ENCODE results near the gene PRDM16.

Gene PRDM16

DNA sequence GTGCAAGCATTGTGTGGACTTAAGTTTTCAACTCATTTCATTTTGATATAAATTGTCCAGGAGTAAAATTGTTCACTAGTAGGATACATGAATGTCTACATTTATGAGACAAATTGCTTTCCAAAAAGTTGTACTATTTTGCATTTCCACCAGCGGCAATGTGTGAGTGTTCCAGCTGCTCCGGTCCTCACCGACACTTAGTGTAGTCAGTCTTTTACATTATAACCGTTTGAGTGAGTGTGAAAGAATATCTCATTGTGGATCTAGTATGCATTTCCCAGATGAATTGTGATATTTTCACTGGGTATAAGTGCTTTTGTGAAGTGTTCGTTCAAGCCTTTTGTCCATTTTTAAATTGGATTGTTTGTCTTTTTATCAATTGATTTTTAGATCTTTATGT is 274.0 kb downstream of the PRDM16 start:
- DNase-seq, result no peak

DNA sequence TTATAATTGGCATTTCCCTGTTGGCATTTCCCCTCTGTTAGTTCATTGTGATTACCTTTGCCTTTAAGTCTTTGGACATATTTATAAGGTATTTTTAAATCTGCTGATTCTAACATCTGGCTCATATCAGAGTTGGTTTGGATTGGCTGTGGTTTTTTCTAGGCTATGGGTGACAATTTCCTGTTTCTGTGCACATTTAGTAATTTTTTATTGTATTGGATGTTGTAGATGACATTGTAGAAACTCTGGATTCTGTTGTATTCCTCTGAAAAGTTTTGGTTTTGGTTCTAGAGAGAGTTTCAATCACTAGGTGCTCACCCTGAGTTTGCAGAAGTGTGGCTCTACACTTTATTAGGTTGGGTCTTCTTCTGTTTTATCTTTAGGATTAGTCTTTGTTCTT is 275.4 kb downstream of the PRDM16 start:
- DNase-seq, result no peak

DNA sequence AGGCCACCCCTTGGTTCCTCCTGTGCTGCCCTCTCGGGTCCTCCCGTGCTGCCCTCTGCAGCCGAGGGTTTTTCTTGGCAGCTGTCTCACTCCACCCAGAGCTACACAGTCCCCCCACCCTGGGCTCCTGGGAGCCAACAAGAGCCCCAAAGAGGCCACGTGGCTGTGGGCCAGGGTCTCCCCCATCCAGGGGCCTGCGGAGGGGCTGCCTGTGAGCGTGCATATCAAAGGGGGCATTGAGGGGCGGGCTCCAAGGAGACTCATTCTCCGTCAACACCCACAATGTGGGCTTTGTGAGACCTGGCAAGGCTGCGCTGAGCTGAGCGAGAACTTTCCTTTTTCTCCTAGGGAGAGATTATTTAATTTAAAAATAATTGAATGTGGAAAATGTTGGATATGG is 276.8 kb downstream of the PRDM16 start:
- peak in 1 of 14 donors; percentile 19 for DNase-seq

DNA sequence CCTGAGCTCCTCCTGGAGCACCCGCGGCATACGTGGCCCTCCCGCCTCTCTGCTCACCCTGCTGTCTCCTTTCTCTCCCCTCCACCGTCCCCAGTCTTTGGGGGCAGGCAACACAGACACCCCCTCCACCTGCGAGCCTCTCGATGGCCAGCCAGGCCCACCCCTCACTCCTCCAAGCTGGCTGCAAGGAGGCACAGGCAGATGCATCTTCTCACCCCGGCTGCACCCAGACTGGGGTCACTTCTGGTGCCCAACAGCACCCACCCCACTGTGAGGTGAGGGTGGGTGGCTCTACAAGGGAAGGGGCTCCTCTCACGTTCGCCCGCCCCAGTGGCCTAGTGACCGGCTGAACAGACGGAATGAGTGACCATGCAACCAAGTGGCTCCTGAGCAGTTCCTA is 277.5 kb downstream of the PRDM16 start:
- DNase-seq, result no peak

DNA sequence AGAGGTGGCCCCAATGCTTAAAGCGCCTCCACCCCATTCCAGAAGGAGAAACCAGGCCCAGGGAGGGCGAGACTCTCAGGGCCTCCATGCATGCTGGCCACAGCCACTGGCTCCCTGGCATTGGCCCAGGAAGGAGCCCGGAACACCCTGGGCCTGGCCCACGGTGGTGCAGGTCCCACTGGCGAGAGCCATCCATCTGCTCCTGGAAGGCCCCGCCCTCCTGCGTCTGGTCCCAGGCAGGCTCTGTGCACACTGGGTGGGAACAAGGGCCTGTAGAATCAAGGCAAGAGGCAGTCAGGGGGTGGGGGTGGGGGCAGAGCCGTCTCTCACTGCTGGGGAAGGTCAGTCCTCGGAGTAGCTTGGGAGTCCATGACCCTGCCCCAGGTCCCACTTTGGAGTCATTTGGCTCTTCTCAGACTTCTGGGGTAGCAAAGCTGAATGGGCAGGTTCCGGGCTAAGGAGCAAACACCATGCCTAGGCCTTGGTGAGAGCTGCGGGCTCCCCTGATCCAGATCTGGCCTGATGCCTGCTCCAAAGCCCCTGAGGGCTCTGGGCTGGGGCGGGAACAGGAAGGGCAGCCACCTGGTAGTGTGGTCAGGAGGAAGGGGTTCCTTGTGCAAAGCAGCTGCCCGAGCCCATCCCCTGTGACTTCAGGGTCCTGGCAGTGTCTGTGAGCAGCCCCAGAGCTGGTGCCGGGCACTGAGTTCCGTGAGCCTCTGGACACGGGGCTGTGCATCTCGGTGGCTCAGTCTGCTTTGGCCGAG is 278.4 kb downstream of the PRDM16 start:
- peak in 2 of 14 donors; percentile 36 to 47 for DNase-seq

DNA sequence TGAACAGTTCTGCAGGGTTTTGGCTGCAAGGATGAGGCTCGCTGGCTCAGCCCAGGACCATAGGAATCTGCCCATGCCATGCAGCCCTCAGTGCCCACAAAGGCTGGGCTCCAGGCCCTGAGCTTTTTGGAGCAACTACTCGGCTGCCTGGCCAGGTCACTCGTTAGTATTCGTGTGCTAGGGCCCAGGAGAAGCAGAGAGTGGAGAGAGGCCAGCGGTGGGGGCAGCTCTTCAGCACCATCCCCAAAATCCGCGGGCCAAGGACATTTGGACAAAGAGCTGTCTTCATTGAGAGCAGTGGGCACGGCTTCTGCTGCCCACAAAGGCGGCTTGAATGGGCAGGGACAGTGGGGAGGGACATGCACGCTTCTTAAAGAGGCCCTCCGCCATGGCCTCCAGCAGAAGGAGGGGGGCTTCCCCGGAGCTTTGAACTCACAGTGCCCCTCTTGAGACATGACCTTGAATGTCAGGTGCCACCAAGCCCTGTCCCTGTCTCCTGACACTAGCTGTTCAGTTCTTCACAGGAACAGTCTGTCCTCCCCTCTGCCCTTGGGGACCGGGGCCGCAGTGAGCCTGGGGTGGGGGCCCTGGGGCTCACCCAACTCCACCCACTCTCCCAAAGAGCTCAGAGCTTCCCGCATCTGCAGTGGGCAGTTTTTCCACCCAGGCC is 279.3 kb downstream of the PRDM16 start:
- DNase-seq, result peak in 12 of 14 donors; percentile 34 to 86 (median 58)

DNA sequence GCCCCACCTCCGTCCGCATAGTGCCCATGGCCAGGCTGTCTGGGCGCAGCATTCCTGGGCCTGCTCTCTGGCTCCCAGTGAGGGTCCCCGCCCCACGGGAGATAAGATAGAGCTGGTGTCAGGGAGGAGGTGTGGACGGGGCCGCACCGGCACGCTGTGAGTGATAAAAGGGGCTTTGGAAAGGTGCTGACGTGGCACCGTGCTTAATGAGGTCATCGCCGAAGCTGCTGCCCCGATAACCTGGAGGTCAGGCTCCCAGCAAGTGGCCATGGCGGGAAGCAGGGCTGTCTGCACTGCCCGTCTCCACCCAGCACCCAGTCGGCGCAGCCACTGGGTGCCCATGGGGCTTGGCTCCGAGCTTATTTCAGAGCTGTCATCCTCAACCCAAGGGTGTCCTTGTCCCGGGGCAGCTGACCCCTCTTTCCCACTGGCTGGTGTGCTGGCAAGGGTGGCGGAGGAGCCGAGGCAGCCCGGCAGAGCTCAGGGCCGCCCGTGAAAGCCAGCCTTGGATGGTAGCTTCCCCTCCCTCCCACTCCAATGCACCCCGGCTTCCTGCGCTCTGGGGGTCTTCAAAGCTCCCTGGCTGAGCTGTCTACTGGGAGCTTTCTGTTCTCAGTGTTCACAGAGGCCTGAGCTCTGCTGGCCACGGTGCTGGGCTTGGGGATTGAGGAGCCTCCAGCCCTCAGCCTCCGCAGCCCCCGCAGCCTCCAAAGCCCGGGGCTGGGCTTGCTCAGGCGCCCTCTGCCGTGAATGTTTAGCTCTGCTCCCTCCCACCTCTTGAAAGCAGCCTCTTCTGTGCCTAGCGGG is 280.4 kb downstream of the PRDM16 start:
- DNase-seq, result no peak

DNA sequence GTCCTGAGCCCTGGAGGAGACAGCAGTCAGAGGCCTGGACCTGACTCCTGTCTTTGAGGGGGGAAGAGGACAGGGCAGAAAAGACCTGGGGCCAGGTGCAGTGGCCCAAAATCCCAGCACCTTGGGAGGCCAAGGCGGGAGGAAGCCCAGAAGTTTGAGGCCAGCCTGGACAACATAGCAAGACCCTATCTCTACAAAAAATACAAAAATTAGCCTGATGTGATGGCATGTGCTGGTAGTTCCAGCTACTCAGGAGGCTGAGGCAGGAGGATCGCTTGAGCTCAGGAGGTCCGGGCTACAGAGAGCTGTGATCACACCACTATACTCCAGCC is 280.9 kb downstream of the PRDM16 start:
- no peak for DNase-seq

DNA sequence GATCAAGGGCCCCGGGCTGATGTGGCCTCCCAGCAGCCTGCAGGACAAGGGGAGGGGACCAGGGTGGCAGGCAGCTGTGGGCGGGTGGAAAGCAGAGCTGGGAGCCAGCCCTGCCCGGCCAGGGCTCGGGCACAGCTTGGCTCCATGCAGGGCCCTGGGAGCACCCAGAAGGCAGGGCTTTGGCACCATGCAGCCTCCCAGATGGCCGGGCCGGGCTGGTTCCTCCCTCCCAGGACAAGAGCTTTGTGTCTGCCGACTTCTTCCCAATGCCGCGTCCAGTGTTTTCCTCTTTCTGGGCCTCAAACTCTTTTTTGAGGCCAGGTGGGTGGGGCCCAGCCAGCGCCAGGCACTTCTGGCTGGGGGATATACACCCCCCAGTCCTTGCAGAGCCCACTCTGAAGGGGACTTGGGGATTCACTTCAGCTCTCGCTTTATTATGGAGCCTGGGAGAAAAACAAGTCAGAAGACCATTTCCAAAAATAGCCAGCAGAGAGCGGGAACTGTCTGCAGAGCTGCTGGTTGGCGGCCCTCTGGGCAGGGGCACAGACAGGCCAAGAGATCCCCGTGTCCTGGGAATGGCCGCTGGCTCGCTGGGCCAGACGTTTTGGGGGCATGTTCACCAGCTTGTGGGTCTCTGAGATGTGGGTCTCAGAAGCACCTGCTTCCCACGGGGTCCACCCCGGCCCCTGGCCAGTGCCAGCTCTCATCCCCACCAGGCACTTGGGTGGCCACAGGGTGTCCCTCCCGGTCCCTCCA is 281.7 kb downstream of the PRDM16 start:
- DNase-seq, result peak in 13 of 14 donors; percentile 20 to 86 (median 66)

DNA sequence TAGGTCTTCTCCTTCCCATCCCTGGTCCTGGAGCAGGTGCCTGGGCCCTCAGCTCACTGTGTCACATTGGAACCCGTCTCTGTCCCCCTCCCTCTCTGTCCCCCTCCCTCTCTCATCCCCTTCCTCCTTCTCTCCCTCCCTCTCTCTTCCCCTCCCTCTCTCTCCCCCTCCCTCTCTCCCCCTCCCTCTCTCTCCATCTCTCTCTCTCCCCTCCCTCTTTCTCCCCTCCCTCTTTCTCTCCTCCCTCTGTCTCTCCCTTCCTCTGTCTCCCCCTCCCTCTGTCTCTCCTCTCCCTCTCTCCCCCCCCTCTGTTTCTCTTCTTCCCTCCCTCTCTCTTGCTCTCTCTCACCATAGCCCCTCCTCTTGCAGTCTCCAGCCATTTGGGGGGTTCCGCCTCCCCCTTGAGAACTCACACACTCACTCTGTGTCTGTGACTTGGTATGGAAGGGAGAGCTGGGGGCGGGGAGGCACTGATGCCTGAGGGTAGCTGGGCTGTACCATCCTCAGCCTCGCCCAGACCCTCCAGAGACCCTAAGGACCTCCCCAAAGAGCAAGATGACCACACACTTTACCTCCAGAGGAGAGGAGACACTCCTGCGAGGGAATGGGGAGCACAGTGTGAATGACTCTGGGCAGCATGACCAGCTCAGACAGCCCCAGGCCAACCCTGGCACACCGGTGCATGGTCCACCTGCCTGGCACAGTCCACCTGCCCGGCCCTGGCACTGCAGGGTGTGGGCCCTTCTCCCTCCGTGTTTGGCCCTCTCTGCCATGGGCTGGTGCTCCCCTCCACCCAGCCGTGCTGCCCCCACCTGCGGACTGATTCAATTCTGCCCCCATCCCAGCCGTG is 282.7 kb downstream of the PRDM16 start:
- no peak for DNase-seq

DNA sequence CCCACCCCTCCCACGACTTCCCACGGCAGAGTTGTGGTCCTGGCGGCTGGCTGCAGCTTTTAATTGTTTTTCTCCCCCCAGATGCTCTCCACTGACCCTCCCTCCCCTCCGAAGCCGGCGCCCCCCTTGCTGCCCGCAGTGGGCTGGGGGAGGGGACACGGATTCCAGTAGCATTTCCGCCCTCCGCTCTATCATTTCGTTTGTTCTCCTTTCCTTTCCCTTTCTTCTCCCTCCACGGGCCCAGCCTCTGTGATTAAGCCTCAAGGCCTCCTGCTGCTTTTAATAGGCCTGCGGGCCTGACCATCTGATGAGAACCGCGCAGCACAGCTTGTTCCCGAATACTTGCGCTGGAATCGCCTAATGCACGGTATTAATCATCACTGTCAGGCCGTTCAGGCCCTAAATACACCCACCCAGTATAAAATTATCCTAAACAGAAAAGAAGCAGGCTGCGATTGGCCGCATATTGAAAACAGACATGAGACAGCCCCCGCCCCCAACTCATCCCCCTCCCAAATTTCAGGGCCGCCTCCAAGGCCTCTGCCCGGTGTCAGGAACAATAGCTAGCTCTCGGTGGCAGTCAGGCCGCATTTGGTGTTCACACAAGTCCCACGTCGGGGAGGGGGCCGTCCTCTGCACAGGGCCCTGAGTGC is 283.4 kb downstream of the PRDM16 start:
- no peak for DNase-seq

DNA sequence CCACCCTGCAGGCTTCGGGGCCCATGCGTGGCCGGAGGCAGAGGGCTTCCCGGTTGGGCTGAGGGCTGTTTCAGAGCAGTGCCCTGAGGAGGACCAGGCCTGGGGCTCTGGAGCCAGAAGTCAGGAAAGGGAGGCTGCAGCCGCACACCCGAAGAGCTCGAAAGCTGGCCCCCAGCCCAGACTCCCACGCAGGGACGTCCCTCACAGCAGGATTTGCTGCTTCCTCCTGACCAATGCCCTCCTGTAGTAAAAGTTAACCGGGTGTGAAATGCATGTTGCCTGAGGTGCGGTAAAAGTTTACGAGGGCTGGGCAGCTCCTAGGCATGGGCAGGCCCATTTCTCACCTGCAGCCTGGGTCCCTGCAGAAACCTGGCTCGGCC is 283.9 kb downstream of the PRDM16 start:
- no peak for DNase-seq

DNA sequence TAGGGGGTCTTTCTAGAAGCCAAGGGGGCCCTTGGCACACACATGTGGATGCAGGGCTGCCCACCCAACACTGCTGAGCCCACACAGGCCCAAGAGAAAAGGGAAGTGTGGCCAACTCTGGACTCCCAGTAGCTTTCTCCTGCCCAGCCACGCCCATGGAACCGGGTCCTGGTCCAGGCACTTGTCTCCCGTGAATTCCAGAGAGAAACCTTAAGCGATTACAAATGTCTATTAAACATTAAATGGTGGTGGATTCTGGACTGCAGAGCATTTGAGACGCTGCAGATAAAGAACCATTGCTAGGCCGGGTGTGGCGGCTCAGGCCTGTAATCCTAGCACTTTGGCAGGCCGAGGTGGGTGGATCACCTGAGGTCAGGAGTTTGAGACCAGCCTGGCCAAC is 284.9 kb downstream of the PRDM16 start:
- no peak for DNase-seq

DNA sequence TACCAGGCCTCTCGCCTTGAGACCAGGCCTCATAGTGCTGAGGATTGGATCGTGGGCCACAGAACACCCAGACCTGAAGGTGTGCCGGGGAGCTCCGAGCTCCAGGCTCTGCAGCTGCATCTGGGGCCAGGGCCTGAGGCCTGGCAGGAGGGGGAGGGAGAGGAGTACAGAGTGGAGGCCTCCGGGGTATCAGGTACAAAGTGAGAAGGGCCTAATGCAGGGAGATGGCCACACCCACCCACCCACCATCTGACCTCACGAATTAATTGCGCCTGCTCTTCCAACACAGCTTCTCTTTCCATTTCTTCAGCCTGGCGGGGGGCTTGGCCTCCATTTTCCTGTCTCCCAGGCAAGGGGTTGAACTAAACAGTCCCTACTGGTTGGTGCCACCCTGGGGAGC is 286.1 kb downstream of the PRDM16 start:
- no peak for DNase-seq

DNA sequence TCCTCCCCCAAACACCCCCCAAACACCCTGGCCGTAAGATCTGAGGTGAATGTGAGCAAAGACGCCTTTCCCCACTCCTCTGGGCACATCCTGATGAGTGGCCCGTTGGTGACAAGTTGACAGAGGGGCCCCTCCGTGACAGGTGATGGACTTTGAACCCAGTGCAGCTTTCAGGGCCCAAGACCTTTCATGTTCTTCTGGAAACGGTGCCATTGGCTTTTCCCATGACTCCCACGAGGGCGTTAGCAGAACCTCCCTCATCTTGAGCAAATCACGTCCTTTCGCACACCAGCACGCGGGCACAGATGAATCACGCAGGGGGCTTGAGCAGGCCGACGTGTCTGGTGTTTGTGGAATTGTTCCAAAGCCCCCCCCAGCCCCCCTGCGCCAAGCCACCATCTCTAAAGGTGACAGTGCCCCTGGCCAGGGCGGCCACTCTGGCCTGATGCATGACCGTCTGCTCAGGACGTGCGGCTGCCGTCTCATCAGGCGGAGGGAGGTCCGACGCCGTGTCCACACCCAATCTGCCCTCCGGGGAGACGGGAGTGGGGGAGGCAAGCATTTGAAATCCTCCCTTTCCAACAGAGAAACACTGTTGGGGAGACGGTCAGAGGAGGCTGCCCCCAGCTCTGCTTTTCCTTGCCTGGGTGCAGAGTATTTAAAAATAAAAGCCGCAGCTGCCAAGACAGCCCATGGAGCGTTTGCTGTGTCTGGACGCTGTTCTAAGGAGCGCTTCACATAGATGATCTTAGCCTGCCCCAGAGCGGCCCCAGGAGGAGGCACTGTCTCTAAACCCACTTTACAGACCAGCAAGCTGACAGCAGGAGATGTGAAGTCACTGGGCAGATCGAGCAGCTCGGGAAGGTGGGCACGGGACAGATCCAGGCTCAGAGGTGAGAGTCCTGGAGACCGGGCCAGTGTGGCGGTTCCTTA is 287.2 kb downstream of the PRDM16 start:
- no peak for DNase-seq

DNA sequence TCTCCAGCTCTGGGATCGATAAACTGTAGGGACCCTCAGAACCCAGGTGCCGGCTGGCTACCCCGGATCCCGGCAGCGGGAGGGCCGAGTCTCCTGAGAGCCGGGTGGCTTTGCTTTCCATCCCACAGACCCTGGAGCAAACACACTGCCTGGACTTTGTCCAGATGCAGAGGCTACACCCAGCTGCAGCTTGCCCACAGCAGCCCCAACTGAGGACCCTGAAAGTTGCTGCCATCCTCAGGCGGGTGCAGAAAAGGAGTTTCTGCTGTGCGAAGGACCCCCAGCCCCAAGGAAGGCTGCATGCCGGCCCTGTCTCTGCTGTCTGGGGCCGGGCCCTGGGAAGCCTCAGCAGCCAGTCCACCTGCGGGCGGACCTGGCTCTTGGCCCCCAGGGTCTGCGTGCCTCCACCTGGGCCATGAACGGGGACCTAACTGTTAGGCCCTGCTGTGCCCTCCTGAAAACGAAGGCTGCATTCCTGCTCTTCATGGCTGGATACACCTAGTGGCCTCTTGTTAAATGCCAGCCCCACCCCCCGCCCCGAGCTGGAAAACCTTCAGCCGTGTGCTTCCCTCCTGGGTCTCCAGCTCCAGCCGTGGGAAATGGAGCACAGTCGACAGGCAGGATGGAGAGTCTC is 287.9 kb downstream of the PRDM16 start:
- DNase-seq, result no peak

DNA sequence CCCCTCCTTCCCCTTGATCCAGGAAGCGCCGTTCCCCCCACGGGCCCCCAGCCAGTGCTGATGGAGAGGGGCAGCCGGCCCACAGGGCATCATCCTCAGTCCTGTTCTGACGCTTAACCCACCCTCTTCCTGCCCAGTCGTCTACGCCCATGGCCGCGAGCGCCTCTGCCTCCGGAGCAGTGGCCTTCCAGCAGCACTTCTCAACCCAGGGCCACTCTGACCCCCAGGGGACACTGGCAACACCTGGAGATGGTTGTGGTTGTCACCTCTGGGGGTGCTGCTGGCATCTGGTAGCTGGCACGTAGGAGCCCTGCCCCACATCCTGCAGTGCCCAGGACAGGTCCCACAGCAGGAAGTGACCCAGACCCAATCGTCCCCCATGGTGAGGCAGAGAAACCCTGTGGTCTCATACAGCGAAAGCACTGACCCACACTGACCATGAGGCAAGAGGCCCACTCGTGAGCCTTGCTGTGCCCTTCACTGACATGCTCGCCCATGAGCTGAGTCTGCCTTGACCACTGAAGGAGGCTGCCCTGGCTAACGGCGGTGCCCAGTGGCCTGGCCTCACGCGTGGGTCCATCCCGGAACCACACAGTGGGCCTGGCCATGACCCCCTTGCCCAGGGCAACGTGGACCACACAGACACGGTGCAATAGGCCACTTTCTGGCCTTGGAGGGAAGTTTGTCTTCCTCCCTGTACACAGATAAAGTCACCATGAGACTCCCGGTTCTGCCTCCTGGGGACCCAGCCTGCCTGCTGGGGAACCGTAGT is 288.7 kb downstream of the PRDM16 start:
- DNase-seq, result no peak

DNA sequence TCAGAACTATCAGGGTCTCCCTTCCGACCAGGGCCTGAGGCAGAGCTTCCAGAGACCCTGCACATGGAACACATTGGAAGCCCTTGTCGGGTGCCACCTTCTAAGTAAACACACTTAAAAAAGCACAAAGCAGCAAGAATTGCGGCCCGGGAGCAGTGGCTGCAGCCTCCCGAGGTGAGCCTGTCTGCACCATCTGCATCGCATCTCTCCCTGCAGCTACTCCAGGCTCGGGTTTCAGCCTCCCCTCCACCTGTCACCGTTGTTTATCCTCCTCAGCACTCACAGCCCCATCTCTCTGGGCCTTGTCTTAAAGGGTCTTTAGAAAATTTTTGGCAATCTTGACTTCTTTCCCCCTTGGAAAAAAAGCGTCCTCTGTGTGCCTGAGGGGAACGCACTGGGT is 290.3 kb downstream of the PRDM16 start:
- DNase-seq, result no peak

Measured in C1 segment of cervical spinal cord (tissue), 14 donors.